Measurements from ENCODE around the gene PSMB9. TPM values are rescaled to one million over a fixed set of nuclear protein-coding genes. Genes with fewer than 3 reads are reported as not detected.
A peak's percentile ranks its signal among the peaks of the same experiment; 100 is the strongest.

The PSMB9 gene
- total RNA-seq, 4 donors from 2014 or later = 9.1 to 31.0 (median 18.3) TPM

DNA sequence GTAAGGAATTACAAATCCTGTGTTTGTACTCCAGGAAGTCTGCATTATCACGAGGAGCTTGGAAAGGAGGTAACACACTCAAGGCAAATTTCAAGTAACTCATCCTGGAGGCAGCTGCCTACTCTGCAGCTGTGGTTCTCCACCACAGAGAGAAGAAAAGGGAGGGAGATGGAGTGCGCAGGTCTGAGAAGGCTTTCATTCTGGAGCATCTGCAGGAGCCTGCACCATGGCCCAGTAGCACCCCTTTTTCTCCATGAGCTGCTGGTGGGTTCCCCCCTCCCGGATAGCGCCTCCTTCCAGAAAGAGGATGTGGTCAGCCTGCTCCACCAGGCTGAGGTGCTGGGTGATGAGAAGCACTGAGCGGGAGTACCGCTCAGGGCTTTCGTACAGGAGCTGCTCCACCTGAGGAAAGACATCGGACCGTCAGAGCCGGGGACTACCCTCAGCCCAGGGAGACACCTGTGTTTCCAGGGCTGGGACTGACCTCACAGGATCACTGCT is 8.6 kb upstream of the PSMB9 start:
- 83 to 84% methylated on average over 10 of the region's 10 CpGs for WGBS, 2 donors
- intact Hi-C loops (cut with DNase I) = no loop called here
- Histone ChIP-seq H3K27me3 (no peaks in the 10 kb centered on the region), H3K9me3 (no peaks in the 10 kb centered on the region), H3K4me3 (replicated peaks in 1 of 3) (no peak overlapping the region), H3K4me1 (peaks cover 3 to 15% of the 10 kb centered on the region in 2 donors), H3K27ac (peak overlapping the region in 2 of 3 donors; percentile 89 to 98), H3K36me3 (peaks cover 17 to 24% of the 10 kb centered on the region in 2 donors)
- DNase-seq = no peak
- TF ChIP-seq CTCF (IDR thresholded peaks at IDR 0.05) (no peak), POLR2A (IDR thresholded peaks at IDR 0.05) (no peak)

DNA sequence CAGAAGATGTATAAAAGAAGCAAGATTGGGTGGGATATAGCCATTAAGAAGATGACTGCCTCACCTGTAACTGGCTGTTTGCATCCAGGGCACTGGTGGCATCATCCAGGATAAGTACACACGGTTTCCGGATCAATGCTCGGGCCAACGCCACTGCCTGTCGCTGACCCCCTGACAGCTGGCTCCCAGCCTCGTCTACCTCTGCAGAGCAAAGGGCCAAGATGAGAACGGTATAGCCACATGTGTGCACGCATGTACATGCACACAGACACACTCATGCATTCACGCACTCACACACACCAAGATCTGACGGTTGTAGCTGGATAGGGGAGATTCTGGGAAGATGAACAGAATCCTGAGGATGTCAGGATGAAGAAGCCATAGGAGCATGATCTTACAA is 7.0 kb upstream of the PSMB9 start:
- Histone ChIP-seq H3K27ac (no peak overlapping the region), H3K36me3 (peaks cover 18 to 20% of the 10 kb centered on the region in 2 donors), H3K4me3 (replicated peaks in 1 of 3) (no peak overlapping the region), H3K27me3 (no peaks in the 10 kb centered on the region), H3K9me3 (no peaks in the 10 kb centered on the region), H3K4me1 (peaks cover 3 to 21% of the 10 kb centered on the region in 2 donors)
- 90 to 92% methylated on average over 10 of the region's 10 CpGs for WGBS, 2 donors
- no peak for DNase-seq
- intact Hi-C loops (cut with DNase I) = no loop called here
- TF ChIP-seq CTCF (IDR thresholded peaks at IDR 0.05) = no peak
- no peak for TF ChIP-seq POLR2A (IDR thresholded peaks at IDR 0.05)

DNA sequence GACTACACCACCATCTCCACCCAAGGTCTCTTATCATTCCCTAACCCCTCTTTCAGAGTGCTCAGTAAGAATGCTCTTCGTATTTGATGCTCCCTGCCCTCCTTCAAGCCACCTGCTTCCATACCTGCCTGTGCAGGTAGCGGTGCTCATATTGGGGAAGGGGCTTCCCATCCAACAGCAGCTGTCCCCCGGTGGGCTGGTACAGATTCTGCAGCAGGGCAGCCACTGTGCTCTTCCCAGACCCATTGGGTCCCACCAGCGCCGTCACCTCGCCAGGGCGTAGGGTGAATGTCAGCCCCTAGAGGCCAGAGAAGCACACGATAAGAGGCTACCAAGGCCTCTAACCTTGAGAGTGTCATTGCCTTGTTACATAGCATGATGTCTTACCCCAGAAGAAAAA is 6.2 kb upstream of the PSMB9 start:
- H3K27ac ChIP-seq = no peak overlapping the region
- intact Hi-C loops (cut with DNase I) = no loop called here
- no peak overlapping the region for H3K4me3 ChIP-seq (replicated peaks in 1 of 3)
- DNase-seq = no peak
- H3K27me3 ChIP-seq = no peaks in the 10 kb centered on the region
- WGBS, 2 donors = 92 to 94% methylated on average over 6 to 7 of the region's 8 CpGs
- H3K4me1 ChIP-seq = peaks cover 3 to 23% of the 10 kb centered on the region in 2 donors
- peaks cover 18 to 20% of the 10 kb centered on the region in 2 donors for H3K36me3 ChIP-seq
- H3K9me3 ChIP-seq = no peaks in the 10 kb centered on the region
- TF ChIP-seq POLR2A (IDR thresholded peaks at IDR 0.05) (no peak), CTCF (IDR thresholded peaks at IDR 0.05) (no peak)

DNA sequence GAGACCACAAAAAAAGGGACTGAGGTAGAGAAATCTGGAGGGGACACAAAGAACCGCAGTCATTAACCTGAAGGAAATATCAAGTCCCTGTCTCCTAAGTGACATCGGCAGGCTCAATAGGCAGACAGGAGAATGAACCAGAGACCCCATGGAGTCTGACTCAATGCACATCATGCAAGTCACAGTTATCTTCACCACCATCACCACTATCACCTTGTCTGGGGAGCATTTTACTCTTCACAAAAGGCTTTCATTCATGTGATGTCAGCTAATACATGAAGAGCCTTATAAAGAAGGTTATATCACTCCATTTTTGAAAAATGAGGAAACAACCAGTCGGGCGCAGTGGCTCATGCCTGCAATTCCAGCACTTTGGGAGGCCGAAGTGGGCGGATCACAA is 4.9 kb upstream of the PSMB9 start:
- 81 to 91% methylated on average over 6 of the region's 6 CpGs for WGBS, 2 donors
- H3K4me3 ChIP-seq (replicated peaks in 1 of 3) = no peak overlapping the region
- H3K27ac ChIP-seq = no peak overlapping the region

DNA sequence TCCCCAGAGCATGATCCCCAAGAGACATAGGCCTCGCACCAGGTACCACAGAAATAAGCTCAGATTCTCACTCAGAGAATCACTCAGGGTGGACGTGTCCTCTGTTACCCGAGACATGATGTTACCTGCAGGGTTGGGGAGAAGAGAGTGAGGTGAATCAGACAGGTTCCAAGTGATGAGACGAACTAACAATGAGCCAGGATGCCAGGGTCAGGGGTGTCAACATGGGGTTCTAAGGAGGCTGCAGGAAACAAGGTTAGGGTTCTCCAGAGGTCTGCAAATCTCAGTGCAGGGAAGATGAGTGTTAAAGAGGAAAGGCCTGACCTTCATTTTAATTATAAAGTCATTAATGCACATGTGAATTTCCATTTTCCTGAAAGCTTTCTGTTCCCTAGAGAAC is 3.0 kb upstream of the PSMB9 start:
- Histone ChIP-seq H3K27me3 (no peaks in the 10 kb centered on the region), H3K4me3 (replicated peaks in 1 of 3) (no peak overlapping the region), H3K9me3 (no peaks in the 10 kb centered on the region), H3K27ac (no peak overlapping the region), H3K36me3 (peaks cover 13 to 20% of the 10 kb centered on the region in 2 donors), H3K4me1 (peaks cover 0 to 18% of the 10 kb centered on the region in 2 donors)
- WGBS, 2 donors = 94 to 96% methylated on average over 4 of the region's 4 CpGs
- intact Hi-C loops (cut with DNase I) = no loop called here
- TF ChIP-seq CTCF (IDR thresholded peaks at IDR 0.05) = no peak
- no peak for TF ChIP-seq POLR2A (IDR thresholded peaks at IDR 0.05)
- DNase-seq = no peak

More for the DNA sequence above, 4.9 kb upstream of the PSMB9 start:
- intact Hi-C loops (cut with DNase I) = no loop called here
- no peak for DNase-seq
- Histone ChIP-seq H3K36me3 (peaks cover 18 to 20% of the 10 kb centered on the region in 2 donors), H3K27me3 (no peaks in the 10 kb centered on the region), H3K4me1 (peaks cover 0 to 16% of the 10 kb centered on the region in 2 donors), H3K9me3 (no peaks in the 10 kb centered on the region)
- TF ChIP-seq CTCF (IDR thresholded peaks at IDR 0.05) = no peak
